GM19238 (cell line): ENCODE results near the gene PROM1.

ENCODE experiments used
- DNase-seq: peaks from one replicate; pipeline ENCODE4 v3.0.0; 2011; ENCODE audit warnings: low spot score; ENCODE audit not compliant: insufficient read length

PROM1 gene

GRCh38 chr4:16062601-16063000 is 21.2 kb downstream of the PROM1 start:
- no peak for DNase-seq

DNA sequence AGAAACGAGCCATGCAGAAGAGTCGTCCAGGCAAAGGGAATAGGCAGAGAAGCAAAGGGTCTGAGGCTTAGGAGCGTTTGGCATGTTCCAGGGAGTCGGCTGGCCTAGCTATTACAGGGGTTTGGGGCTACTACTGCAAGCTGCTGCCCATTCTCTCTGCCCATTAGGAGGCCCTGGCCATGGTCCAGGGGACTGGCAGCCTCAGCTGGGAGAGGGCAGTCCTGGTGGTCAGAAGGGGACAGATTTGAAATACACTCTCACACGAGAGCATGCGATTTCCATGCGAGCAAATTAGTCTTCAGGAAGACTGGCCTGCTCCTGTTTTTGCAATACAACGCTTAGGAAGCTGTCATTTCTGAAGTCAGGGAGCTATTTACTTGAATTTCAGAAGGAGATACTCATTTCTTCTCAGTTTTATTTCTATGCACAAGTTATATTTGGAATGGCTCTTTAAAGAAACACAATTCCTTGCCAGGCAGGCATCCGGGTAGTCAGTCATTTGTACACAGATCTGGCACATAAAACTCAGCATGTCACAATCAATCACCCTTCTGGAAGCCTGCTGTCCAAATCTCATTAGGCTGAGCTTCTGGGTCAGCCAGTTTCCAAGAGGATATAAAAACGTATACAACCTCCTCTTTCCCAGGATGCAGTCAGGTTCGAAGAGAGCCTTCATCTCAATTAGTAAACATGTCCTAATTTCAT is 27.0 kb downstream of the PROM1 start:
- no peak for DNase-seq

GRCh38 chr4:16055873-16056272 is 27.9 kb downstream of the PROM1 start:
- DNase-seq, result no peak

- no peak for DNase-seq
Measured at GRCh38 chr4:16055471-16055870, 28.4 kb downstream of the PROM1 start.

DNA sequence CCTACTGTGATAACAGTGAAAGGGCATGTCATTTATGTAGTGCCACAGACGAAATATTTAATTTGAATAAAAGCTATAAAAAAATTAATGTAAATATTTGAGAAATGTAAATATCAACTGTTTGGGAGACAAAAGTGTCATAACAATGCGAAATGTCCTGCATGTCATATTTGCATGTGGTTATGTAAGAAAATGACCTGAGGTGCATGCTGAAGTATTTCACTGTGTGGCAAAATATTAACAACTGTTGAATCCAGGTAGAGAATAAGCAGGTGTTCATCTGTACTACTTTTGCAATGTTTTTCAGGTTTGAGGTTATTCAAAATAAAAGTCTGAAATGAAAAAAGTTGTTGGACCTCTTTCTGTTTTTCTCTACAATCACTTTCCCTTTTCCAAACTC is 30.9 kb downstream of the PROM1 start:
- no peak for DNase-seq

- no peak for DNase-seq
Measured at GRCh38 chr4:16051980-16052379, 31.8 kb downstream of the PROM1 start.

DNA sequence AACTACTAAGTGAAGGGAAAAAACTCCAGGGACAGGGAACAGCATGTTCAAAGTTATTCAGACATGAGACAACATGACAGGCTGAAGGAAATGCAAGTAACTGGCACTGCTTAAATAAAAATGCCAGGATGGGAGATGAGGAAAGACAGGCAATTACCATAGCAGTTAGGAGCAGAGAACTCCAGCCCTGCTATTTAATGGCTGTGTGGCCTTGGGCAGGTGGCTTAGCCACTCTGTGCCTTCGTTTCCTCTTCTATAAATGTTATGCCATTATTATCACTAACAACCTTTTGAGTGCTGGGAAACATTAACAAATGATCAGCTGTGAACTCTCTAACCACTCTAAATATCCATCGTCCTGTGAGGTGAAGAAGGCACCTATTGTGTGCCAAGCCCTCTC is 32.7 kb downstream of the PROM1 start:
- no peak for DNase-seq

DNA sequence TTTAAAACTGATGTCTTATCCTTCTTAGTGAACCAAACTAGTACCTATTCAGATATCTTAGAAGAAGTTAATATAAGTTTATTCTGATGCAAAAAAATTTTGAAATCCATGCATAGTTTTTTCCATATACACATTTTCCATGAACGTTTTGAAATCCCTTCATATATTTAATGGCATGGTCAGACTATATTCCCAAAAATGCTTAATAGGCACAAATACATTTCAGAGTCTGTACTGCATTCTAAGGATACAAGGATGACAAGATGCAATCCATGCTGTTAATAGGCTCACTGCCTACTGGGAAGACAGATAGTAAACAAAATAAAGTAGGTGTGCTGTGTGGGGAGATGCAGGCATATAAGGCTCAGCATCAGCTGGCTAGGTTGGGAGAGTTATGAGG is 33.2 kb downstream of the PROM1 start:
- no peak for DNase-seq

DNA sequence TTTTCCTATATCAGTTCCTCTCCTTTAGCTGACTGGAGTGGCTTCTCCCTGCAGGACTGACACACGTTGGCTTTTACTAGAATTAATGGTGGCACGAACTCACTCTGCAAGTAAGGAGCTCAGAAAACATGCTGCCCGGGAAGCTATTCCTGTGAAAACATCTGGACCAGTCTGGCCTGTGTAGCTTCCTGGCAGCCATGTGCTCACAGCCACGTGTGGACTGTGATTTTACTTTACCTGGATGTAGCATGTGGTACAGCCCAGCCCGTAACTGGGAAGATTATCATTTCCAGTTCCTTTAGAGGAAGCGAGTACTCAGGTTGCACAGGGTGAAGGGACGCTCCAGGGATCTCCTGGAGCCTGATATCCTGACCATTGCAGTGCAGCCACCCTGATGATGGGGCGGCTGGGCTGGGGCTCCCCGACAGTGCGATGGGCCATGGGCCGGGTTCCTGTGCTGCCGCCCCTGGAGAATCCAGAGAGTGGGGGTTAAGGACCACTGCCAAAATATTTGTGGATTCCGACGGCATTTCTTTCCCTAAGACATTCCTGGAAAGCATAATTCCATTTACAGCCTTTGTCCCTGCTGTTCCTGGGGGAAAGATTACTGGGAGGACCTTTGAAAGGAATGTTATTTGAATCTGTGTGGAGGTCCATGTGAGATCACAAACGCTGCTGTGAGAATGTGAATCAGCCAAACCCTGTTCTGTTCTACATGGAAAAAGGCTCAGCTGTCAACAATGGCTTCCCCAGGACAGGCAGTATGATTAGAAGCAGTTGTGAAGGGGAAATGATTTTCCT is 35.0 kb downstream of the PROM1 start:
- DNase-seq, result no peak

DNA sequence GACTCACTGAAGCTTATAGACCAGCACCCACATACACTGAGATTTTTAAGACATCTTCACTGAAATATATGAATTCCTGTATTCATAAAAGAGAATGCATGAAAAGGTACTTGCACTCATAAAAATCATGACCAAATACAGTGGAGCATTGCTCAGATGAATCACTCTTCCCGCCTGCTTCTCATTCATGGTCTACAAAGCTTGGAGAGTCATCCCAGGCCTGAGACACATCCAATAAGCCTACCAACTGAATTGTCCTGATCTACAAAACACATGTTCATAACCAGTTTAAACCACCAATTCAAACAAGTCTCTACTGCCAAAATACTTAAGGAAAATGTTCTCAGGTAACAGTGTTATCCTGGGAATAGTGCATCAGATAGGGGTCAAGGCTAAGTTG is 38.1 kb downstream of the PROM1 start:
- DNase-seq, result no peak

GRCh38 chr4:16043642-16044498 is 40.0 kb downstream of the PROM1 start:
- no peak for DNase-seq

GRCh38 chr4:16039139-16039538 is 44.7 kb downstream of the PROM1 start:
- no peak for DNase-seq

- no peak for DNase-seq
Measured at GRCh38 chr4:16037901-16038300, 45.9 kb downstream of the PROM1 start.

DNA sequence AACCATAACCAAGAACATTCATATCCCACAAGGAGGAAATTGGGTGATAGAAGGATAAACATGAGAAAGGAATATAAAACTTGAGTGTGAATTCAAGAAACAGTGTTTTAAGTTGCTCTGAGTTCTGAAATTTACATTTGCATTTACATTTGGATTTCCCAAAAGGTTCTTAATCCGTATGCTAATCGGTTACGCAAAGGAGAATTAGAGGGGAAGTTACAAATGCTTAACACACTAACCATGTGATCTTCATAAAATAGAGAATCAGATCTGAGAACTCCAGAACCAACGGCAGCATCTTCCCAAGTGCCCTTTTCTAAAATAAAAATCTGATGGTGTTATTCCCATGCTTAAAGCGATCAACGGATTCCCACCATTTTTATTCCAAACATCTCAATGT is 48.0 kb downstream of the PROM1 start:
- DNase-seq, result no peak

DNA sequence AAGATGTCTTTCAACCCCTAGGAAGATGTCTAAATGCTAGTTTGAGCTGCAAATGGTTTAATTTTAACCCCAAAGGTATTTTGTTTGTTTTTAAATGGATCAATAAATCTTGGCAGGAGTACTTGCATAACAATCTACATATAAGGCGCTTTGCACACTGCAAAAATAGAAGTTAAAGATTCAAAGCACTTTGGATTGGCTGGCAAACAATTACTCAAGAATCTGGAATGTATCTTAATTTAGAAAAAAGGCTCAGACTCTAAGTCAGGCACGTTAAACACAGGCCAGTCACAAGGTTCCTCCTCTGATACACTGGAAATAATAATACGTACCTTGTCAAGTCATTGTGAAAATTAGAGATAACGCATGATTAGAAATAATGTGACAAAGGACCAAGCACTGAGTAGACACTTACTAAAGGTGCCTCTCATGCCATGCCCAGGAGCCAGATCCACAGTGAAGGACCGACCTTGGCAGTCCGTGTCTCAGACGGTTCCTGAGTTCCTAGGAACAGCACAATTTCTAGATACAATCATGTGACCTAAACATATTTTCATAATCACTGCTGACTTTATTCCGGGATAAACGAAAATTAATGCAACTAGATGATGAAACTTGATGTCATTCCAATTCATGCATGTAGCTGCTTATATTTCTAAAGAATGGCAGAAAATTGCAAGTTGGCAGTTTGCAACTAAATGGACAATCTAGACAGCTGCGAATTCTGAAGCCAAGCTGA is 49.6 kb downstream of the PROM1 start:
- no peak for DNase-seq

GRCh38 chr4:16032396-16032770 is 51.4 kb downstream of the PROM1 start:
- DNase-seq, result no peak

DNA sequence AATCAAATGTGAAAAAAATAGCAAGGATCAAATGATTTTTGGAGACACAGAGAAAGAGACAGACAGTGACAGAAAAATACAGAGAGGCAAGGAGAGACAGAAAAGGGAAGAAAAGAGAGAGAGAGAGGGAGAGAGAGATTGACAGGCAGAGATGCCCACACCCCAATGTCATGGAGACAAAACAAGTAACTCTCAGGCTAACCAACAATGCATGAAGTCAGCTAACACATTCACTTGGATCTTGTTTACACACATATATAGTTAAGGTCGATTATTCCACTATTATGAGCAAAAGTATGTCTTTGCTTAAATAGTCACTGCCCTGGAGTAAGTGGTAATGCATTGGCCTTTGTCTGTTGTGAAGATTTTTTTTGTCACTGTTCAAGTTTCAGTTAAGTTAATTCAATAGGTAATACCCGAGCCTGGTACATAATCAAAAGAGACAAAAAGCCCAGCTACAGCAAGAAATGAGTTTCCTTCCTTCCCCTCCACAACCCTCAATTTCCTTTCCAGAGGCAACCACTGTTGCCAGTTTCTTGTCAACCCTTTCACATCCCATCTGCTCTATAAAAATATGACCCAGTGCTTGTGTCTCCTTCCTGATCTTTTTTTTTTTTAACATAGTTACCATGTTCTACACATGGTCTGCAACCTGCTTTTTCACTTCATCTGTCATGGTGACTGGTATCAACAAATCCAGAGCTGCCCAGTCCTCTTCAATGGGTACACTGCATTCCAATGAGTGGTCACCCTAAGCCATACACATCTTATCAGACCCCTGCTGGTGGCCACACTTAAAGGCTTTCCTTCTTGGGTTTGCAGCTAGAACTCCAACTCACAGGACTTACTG is 52.1 kb downstream of the PROM1 start:
- no peak for DNase-seq

DNA sequence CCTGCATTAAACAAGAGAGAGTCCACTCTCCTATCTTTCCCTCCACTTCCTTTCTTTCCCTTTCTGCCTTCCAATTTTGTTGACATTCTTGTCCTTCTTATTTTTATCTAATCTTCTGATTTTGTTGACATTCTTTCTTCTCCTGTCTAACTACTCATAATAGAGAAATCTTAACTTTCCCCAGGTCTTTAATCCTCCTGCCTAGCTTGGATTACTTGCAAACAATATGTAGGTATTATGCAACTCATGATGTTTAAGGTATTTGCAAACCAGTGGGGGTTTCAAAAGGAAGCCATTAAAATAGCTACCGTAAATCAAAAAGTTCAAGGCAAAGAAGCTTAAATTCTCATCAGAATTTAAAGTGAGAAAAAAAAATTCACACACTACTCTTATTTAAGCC is 53.9 kb downstream of the PROM1 start:
- DNase-seq, result no peak

GRCh38 chr4:16029262-16029661 is 54.6 kb downstream of the PROM1 start:
- DNase-seq, result no peak

DNA sequence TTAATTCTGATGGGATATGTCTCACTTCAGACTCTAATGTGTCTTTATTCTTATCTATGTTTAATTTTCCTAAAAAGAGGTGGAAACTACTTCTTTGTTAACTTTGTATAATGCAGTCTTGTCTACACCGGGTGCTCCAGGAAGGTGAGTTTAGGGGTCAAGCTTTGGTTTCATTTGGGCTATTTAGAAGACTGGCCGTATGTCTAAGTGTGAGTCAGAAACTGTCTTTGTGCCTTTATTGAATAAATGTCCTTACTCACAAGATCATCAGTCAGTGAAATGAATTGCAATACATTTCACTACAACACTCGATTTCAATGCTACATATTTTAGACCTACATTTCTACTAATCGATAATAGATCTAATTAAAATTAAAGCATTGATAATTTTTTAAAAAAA is 56.2 kb downstream of the PROM1 start:
- no peak for DNase-seq

DNA sequence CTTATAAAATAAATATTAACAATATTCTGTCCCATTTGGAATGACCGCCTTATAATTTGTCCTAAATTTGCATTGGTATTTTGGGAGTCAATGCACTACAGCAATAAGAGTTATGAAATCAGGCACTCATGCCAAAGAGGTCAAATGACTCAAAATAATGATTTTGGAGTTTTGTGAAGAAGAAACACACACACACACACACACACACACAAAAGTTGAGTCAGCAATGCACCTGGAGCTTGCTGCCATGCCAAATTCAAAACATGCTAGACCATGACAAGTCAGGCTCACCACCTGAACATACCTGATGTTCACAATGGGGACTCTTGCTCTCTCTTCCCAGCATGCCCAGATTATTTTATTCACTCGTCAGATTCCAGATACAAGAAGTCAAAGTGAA is 56.7 kb downstream of the PROM1 start:
- no peak for DNase-seq
